ENCODE data around the gene PRELID2.

DNA sequence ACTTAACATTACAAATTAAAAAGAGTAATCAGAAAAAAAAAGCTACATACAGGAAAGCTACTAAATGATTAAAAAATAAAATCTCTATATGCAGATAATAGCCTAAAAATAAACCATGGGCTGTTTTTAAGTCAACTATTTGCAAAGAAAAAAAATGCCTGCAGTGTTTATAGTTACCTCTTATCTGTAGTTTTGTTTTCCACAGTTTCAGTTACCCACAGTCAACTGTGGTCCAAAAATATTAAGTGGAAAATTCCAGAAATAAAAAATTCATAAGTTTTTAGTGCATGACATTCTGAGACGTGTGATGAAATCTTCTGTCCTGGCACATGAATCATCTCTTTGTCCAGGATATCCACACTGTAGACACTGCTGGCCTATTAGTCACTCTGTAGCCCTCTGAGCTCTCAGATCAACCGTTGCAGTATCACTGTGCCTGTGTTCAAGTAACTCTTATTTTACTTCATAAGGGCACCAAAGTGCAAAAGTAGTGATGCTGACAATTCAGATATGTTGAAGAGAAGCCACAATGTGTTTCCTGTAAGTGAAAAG is 59.2 kb downstream of the PRELID2 start:
- TF ChIP-seq, protein P1, sequence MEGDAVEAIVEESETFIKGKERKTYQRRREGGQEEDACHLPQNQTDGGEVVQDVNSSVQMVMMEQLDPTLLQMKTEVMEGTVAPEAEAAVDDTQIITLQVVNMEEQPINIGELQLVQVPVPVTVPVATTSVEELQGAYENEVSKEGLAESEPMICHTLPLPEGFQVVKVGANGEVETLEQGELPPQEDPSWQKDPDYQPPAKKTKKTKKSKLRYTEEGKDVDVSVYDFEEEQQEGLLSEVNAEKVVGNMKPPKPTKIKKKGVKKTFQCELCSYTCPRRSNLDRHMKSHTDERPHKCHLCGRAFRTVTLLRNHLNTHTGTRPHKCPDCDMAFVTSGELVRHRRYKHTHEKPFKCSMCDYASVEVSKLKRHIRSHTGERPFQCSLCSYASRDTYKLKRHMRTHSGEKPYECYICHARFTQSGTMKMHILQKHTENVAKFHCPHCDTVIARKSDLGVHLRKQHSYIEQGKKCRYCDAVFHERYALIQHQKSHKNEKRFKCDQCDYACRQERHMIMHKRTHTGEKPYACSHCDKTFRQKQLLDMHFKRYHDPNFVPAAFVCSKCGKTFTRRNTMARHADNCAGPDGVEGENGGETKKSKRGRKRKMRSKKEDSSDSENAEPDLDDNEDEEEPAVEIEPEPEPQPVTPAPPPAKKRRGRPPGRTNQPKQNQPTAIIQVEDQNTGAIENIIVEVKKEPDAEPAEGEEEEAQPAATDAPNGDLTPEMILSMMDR (conservative IDR thresholded peaks at IDR 0.05): no peak
- TF ChIP-seq EZH2 (IDR thresholded peaks at IDR 0.05; ENCODE audit: low read depth): no peak

Data from PC-9 (cell line).